Mucosa of stomach (tissue), 1 donor: Measurements from ENCODE around the gene ADD2.

ENCODE experiments used
- H3K27me3 ChIP-seq: one replicate; pipeline ENCODE4 v1.7.0; 2013; ENCODE audit warnings: mild to moderate bottlenecking, low read length; ENCODE audit not compliant: control insufficient read depth, insufficient read depth
- H3K36me3 ChIP-seq: one replicate; pipeline ENCODE4 v1.7.0; 2013; ENCODE audit warnings: low read length; ENCODE audit not compliant: control insufficient read depth, insufficient read depth
- H3K4me1 ChIP-seq: one replicate; pipeline ENCODE4 v1.7.0; 2013; ENCODE audit warnings: mild to moderate bottlenecking, low read length; ENCODE audit not compliant: control insufficient read depth, insufficient read depth
- H3K4me3 ChIP-seq: one replicate; pipeline ENCODE4 v1.7.0; 2013; ENCODE audit warnings: low read length
- H3K9ac ChIP-seq: one replicate; pipeline ENCODE4 v1.7.0; 2013; ENCODE audit warnings: mild to moderate bottlenecking, low read length, moderate library complexity
- H3K9me3 ChIP-seq: one replicate; pipeline ENCODE4 v1.7.0; 2013; ENCODE audit warnings: mild to moderate bottlenecking, low read length, moderate library complexity; ENCODE audit not compliant: control insufficient read depth
- donor health status: Pancreatic carcinoma.

Gene ADD2, protein sequence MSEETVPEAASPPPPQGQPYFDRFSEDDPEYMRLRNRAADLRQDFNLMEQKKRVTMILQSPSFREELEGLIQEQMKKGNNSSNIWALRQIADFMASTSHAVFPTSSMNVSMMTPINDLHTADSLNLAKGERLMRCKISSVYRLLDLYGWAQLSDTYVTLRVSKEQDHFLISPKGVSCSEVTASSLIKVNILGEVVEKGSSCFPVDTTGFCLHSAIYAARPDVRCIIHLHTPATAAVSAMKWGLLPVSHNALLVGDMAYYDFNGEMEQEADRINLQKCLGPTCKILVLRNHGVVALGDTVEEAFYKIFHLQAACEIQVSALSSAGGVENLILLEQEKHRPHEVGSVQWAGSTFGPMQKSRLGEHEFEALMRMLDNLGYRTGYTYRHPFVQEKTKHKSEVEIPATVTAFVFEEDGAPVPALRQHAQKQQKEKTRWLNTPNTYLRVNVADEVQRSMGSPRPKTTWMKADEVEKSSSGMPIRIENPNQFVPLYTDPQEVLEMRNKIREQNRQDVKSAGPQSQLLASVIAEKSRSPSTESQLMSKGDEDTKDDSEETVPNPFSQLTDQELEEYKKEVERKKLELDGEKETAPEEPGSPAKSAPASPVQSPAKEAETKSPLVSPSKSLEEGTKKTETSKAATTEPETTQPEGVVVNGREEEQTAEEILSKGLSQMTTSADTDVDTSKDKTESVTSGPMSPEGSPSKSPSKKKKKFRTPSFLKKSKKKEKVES

DNA sequence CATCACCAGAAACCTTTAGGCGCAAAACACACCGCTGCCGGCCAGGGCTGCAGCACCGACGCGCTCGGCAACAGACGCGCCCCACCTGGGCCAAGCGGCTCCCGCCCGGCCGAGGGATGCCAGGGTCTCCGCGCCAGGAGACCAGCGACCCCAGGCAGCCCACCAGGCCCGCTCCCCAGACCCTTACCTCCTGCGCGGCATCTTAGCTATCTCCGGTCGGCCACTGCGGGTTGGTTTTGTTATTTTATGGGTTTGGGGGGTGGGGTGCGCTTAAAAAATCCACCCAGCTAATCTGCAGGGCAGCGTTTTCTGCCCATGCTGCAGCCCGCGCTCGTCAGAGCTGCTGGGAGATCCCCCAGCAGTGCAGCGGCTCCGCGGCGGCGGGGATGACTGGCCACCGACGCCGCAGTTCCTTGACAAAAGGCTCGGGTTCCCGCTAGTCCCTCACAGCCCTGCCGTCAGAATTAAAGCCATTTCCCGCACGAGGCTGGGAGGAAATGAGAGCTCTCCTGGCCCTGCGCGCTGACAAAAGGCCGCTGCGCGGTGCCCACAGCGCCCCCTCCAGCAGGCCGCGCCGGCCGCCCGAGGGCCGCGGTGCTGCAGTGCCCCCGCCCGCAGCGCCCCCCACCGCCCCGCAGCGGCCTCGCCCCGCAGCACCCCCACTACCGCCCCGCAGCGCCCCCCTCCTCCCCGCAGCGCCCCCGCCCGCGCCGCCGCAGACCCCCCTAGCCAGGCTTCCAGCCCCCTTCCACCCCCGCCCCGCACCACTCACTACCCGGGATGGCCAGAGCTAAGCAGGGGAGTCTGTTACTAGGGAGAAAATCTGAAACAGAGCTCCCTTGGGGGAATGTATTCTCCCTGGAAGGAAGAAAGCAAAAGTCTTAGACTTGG is at the start of gene ADD2:
Gene ADD2 (minus strand): TSS at position 502 of the 891 bp plus-strand sequence. CDS start 61,792 bp downstream, outside the sequence.
- Histone ChIP-seq H3K9ac (no peak within 1 kb of the TSS), H3K36me3 (no peaks in the 10 kb centered on the region), H3K4me1 (peaks cover 9% of the 10 kb centered on the region), H3K4me3 (no peak within 1 kb of the TSS), H3K9me3 (no peaks in the 10 kb centered on the region), H3K27me3 (peaks cover 61% of the 10 kb centered on the region)

DNA sequence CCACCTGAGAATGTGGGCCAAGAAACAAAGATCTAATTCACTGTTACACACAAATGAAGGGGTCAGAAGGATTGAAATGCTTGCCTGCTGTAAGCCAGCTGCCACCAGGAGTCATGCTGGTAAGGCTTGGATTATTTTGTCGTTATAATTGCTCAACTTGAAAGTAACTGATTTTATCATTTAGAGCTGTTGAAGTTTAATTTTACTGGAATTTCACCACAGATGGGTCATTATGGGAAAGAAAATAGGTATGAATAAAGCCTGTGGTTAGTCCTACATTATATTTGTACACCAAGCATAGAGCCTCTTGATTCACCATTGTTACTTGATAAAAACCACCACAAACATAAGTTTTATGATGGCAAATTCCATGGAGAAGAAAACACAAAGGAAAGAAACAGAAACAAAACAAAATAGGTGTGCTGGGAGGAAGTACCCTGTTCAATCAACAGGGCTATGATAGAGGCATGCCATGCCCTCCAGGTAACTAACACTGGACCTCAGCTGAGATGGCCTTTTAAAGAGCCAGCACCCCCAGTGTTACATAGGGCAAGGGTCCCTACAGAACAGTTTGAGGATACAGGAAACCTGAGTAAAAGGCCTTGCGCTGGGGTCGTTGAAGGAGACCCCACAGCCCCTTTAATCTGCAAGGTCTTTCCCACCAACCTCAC is 49.4 kb upstream of the ADD2 start:
- H3K4me3 ChIP-seq, result no peak overlapping the region
- H3K9ac ChIP-seq, result no peak overlapping the region
- H3K9me3 ChIP-seq, result no peaks in the 10 kb centered on the region
- no peaks in the 10 kb centered on the region for H3K36me3 ChIP-seq
- no peaks in the 10 kb centered on the region for H3K4me1 ChIP-seq
- peaks cover 9% of the 10 kb centered on the region for H3K27me3 ChIP-seq

DNA sequence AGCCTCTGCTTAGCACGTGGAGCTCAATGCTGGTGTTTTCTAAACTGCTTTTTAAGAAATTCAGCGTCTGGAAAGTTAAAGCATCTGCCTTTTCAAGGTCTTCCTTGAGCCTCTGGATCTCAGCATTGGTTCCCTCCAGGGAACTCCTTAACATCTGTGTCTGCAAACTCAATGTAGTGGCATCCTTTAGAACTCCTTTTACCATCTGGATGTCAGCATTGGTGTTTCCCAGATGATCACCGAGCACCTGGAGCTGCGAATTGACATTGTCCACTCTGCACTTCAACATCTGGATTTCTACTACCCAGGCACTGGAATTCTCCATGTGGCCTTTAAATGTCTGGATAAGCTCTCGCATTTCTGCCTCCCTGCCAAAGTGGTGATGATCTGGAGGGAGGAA is 48.7 kb upstream of the ADD2 start:
- no peak overlapping the region for H3K9ac ChIP-seq
- no peaks in the 10 kb centered on the region for H3K4me1 ChIP-seq
- H3K4me3 ChIP-seq, result no peak overlapping the region
- peaks cover 9% of the 10 kb centered on the region for H3K27me3 ChIP-seq
- no peaks in the 10 kb centered on the region for H3K9me3 ChIP-seq
- H3K36me3 ChIP-seq, result no peaks in the 10 kb centered on the region

DNA sequence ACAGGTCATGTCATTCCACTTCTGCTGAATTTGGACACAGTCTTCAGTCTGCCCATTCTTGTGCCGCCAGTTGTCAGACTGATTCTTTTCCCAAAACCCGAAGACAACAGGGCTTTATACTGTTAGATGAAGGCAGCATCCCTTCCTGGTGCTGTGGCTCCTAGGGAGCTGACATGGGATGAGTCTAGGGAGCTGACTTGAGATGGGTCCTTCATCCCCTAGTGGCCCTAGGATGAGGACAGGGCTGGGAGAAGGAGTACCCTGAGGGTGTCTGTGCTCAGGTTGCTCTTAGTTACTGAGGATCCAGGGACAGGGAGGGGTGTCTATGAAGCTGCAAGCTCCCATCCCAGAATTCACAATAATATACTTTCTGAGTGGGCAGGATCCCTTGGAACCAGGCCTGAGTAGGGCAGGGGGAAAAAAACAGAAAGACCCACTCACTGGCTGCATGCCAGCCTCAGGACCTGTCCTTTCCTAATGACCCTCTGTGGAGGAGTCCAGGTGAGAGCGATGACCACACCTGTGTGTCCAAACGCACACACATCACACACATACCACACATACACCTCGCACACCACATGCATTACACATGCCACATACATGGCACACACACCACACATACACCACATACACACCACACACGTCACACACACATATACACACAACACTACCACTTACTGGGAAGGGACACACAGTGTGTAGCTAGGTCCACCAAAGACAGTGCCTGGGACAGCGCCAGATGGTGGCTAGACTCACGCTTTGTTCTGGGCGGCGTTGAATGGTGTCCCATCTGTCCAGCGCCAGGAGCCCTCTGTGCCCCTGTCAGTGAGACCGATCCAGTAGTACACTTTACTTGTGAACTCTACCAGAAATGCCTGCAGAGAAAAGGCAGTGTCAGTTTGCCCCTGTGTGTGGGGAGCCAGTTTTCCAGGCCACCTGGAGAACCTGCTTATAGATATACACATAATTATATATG is 41.3 kb upstream of the ADD2 start:
- peaks cover 3% of the 10 kb centered on the region for H3K27me3 ChIP-seq
- no peaks in the 10 kb centered on the region for H3K9me3 ChIP-seq
- H3K9ac ChIP-seq, result no peak overlapping the region
- H3K4me1 ChIP-seq, result no peaks in the 10 kb centered on the region
- no peak overlapping the region for H3K4me3 ChIP-seq
- H3K36me3 ChIP-seq, result no peaks in the 10 kb centered on the region

DNA sequence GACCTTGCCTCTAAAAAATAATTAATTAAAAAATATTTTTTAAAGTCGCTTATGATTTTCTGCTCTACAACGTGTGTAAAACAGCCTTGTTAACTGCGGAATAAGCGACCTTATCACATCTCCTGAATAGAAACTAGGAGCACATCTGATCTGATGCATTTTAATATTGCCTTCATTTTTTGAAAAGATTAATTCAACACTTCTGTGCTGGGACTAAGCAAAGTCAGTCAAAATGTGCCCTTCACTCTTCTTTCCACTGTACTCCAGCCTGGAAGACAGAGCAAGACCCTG is 39.8 kb upstream of the ADD2 start:
- Histone ChIP-seq H3K36me3 (no peaks in the 10 kb centered on the region), H3K4me3 (no peak overlapping the region), H3K27me3 (peaks cover 3% of the 10 kb centered on the region)

DNA sequence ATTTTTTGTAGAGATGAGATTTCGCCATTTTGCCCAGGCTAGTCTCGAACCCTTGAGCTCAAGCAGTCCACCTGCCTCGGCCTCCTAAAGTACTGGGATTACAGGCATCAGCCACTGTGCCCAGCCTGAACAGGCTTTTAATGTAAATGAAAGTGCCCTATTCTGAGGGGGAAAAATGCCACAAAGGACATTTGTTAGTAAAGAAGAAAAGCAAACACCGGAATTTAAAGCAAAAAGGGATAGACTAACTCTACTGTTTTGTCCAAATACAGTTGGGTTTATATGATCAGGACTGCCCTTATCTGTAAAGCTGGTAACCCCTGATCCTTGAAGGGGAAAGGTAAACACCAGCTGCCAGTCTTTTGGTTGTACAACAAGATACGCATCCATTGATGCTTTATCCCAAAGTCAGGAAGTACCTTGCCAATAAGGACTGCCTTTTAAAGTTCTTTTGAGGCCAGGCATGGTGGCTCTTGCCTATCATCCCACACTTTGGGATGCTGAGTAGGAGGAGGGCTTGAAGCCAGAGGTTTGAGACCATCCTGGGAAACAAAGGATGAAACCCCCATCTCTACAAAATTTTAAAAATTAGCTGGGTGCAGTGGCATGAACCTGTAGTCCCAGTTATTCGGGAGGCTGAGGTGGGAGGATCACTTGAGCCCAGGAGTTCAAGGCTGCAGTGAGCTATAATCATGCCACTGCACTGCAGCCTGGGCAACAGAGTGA is 39.3 kb upstream of the ADD2 start:
- H3K27me3 ChIP-seq, result peaks cover 3% of the 10 kb centered on the region
- no peaks in the 10 kb centered on the region for H3K4me1 ChIP-seq
- no peak overlapping the region for H3K4me3 ChIP-seq
- H3K9ac ChIP-seq, result no peak overlapping the region
- no peaks in the 10 kb centered on the region for H3K9me3 ChIP-seq
- no peaks in the 10 kb centered on the region for H3K36me3 ChIP-seq

More for the DNA sequence above, 39.8 kb upstream of the ADD2 start:
- Histone ChIP-seq H3K4me1 (no peaks in the 10 kb centered on the region), H3K9me3 (no peaks in the 10 kb centered on the region), H3K9ac (no peak overlapping the region)

DNA sequence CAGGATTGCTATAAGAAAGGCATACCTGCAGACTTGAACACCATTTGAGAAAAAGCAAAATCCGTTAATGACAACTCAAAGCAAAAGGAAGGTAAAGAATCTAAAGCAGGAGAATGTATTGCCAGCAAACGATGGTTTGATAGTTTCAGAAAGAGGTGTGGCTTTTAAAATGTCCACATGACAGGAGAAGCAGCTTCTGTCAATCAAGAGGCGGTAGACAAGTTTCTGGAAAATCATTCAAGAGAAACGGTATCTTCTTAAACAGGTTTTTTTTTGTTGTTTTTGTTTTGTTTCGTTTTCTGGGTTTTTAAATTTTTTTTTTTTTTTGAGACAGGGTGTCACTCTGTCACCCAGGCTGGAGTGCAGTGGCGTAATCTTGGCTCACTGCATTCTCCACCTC is 38.6 kb upstream of the ADD2 start:
- H3K4me3 ChIP-seq, result no peak overlapping the region

DNA sequence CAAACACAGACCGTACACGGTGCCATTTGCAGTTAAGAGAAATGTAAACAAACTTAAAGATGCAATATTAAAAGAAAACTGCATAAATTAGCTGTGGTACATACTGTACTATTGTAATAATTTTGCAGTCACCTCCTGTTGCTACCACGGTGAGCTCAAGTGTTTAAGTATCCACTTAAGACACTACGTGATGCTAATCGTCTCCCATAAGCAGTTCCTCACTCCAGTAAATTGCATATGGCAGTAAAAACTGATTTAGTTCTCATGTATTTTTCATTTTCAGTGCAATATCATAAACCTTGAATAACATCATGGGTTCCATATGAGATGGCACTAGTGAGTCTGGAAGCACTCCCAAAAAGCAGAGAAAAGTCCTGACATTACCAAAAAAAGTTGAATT is 38.0 kb upstream of the ADD2 start:
- no peaks in the 10 kb centered on the region for H3K4me1 ChIP-seq
- H3K9ac ChIP-seq, result no peak overlapping the region
- H3K4me3 ChIP-seq, result no peak overlapping the region
- peaks cover 3% of the 10 kb centered on the region for H3K27me3 ChIP-seq
- H3K36me3 ChIP-seq, result no peaks in the 10 kb centered on the region
- no peaks in the 10 kb centered on the region for H3K9me3 ChIP-seq

More for the DNA sequence above, 38.6 kb upstream of the ADD2 start:
- Histone ChIP-seq H3K27me3 (peaks cover 3% of the 10 kb centered on the region), H3K9ac (no peak overlapping the region), H3K36me3 (no peaks in the 10 kb centered on the region), H3K9me3 (no peaks in the 10 kb centered on the region), H3K4me1 (no peaks in the 10 kb centered on the region)

DNA sequence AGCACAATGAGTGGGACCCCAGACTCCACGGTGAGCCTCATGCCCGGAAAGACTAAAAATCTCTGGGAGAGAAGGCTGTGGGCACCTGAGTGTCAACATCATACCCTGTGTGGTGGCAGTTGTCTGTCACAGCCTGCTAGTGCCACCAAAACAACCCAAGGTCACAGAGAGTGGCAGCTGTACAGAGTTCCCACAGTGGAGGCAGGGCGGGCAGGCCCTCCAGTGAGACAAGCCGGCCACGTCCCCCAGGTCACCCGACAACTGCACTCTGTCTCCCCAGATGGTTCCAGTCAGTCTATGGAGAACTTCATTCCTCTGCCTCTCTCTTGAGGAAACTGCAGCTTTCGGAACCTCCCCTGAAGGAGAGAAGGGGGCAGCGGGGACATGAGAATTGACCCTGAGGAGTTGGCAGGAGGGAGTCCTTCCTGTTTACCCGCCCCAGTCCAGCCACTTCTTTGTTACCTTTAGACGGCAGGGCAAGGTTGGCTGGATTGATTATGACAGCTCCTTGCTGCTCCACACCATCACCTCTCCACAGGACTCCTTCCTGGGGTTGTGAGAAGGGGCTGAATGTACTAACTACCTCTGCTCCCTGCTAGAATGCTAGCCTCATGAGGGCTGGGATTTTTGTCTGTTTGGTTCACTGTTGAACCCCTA is 33.7 kb upstream of the ADD2 start:
- H3K36me3 ChIP-seq, result no peaks in the 10 kb centered on the region
- no peaks in the 10 kb centered on the region for H3K9me3 ChIP-seq
- no peaks in the 10 kb centered on the region for H3K4me1 ChIP-seq
- H3K27me3 ChIP-seq, result no peaks in the 10 kb centered on the region
- H3K4me3 ChIP-seq, result no peak overlapping the region
- H3K9ac ChIP-seq, result no peak overlapping the region

DNA sequence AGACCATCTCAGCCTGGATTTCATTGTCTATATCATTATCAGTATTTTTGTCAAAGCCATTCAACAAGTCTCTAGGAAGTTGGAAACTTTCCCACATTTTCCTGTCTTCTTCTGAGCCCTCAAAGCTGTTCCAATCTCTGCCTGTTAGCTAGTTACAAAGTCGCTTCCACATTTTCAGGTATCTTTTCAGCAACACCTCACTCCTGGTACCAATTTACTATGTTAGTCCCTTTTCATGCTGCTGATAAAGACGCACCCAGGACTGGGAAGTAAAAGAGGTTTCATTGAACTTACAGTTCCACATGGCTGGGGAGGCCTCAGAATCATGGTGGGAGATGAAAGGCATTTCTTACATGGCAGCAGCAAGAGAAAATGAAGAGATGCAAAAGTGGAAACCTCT is 31.7 kb upstream of the ADD2 start:
- H3K4me1 ChIP-seq, result no peaks in the 10 kb centered on the region
- H3K27me3 ChIP-seq, result no peaks in the 10 kb centered on the region
- no peaks in the 10 kb centered on the region for H3K9me3 ChIP-seq
- no peak overlapping the region for H3K9ac ChIP-seq
- no peaks in the 10 kb centered on the region for H3K36me3 ChIP-seq
- H3K4me3 ChIP-seq, result no peak overlapping the region
